Kidney (tissue), 14 donors: ENCODE data around the gene AGBL4. TPM values are rescaled to one million over a fixed set of nuclear protein-coding genes. Genes with fewer than 3 reads are reported as not detected.

ENCODE experiments used
- DNase-seq, 5 donors: peaks; one replicate each; pipeline ENCODE4 v3.0.0-alpha.2; 2013 to 2020
- FAIRE-seq: peaks from 2 replicates; lab custom pipeline; 2012; peaks lifted over from hg19 to GRCh38; lab: Jason Lieb, UNC
- H3K27ac ChIP-seq, 2 donors: one replicate each; pipeline ENCODE4 v1.7.0; 2013; ENCODE audit warnings: low read depth in 2 of 2, low read length in 2 of 2, inconsistent platforms in 1 of 2
- H3K27me3 ChIP-seq: one replicate; pipeline ENCODE4 v1.7.1; 2013; ENCODE audit warnings: low read length, inconsistent platforms; ENCODE audit not compliant: control insufficient read depth, insufficient read depth
- H3K36me3 ChIP-seq, 3 donors: one replicate each; pipeline versions ENCODE4 v1.7.0 to v1.7.1; 2013; ENCODE audit warnings: low read length in 3 of 3, control low read depth in 1 of 3, inconsistent platforms in 1 of 3; ENCODE audit not compliant: insufficient read depth in 3 of 3, control insufficient read depth in 2 of 3
- H3K4me1 ChIP-seq, 3 donors: one replicate each; pipeline versions ENCODE4 v1.7.0 to v1.7.1; 2013; ENCODE audit warnings: low read length in 3 of 3, inconsistent platforms in 1 of 3, low read depth in 1 of 3; ENCODE audit not compliant: control insufficient read depth in 2 of 3, insufficient read depth in 2 of 3
- H3K4me3 ChIP-seq, 3 donors: one replicate each; pipeline versions ENCODE4 v1.7.0 to v1.8.1; 2013; ENCODE audit warnings: low read length in 3 of 3, control low read depth in 1 of 3, inconsistent platforms in 1 of 3
- H3K9ac ChIP-seq, 3 donors: one replicate each; pipeline versions ENCODE4 v1.7.0 to v1.7.1; 2013; ENCODE audit warnings: low read length in 3 of 3, control low read depth in 1 of 3, inconsistent platforms in 1 of 3
- H3K9me3 ChIP-seq, 3 donors: one replicate each; pipeline versions ENCODE4 v1.7.0 to v1.7.1; 2013; ENCODE audit warnings: low read length in 3 of 3, control low read depth in 1 of 3, inconsistent platforms in 1 of 3; ENCODE audit not compliant: control insufficient read depth in 2 of 3, insufficient read depth in 1 of 3
- CTCF ChIP-seq: IDR thresholded peaks from 3 replicates; pipeline ENCODE4 v1.5.1; 2012; ENCODE audit warnings: mild to moderate bottlenecking, moderate library complexity, borderline replicate concordance; ENCODE audit not compliant: insufficient read depth; ENCODE audit errors: extremely low read depth
- intact Hi-C: fragments of 100-400 bp; cut with DNase I; formaldehyde crosslinking; loops from one replicate; pipeline ENCODE4 v1.11.1; 2022
- polyA plus RNA-seq: library from polyadenylated mRNA; stranded (reverse); fragments of 350-450 nt; fragmentation: Illumina TruSeq; extraction: RNeasy Lipid Tissue Mini Kit (QIAGEN cat#74804); gene quantifications from one replicate; pipeline ENCODE4 v1.2.3, GENCODE V29; 2014; ENCODE audit warnings: low read depth, low replicate concordance; ENCODE audit not compliant: insufficient read depth
- total RNA-seq: library from RNA; stranded (reverse); fragmentation: NEBNext Ultra II Directional; extraction: Animal tissue kit (Norgen Biotek cat#: 25700); gene quantifications from one replicate; pipeline ENCODE4 v1.2.1, GENCODE V29; 2021
- donor health status: control.
- donor health status: control.
- donor health status: control.
- donor health status: control.
- donor health status: control.
- donor health status: DM: yes; HTN: yes; CAD: no.
- donor health status: Normal renal cell carcinoma (clear cell type).

Gene AGBL4
- total and polyA plus RNA-seq, 2 donors from 2014 or later = 1.5 to 2.7 TPM

- Histone ChIP-seq H3K9me3 (no peaks in the 10 kb centered on the region), H3K36me3 (no peaks in the 10 kb centered on the region), H3K27me3 (no peaks in the 10 kb centered on the region), H3K4me1 (peaks cover 0 to 9% (median 0%) of the 10 kb centered on the region in 3 donors), H3K27ac (no peak overlapping the region), H3K9ac (no peak overlapping the region), H3K4me3 (no peak overlapping the region)
- TF ChIP-seq CTCF = no peak
- DNase-seq = no peak
- FAIRE-seq = no peak
- intact Hi-C loops = no loop called here
These were observed 1237.9 kb downstream of the AGBL4 start for GRCh38 chr1:48785869-48786268.

- intact Hi-C loops = no loop called here
- no peak overlapping the region for H3K27ac ChIP-seq
- no peak for FAIRE-seq
- peaks cover 0 to 9% (median 0%) of the 10 kb centered on the region in 3 donors for H3K4me1 ChIP-seq
- no peak overlapping the region for H3K9ac ChIP-seq
- H3K4me3 ChIP-seq = no peak overlapping the region
- TF ChIP-seq CTCF = no peak
- H3K27me3 ChIP-seq = no peaks in the 10 kb centered on the region
- H3K36me3 ChIP-seq = no peaks in the 10 kb centered on the region
- no peaks in the 10 kb centered on the region for H3K9me3 ChIP-seq
- no peak for DNase-seq
These were observed 1239.5 kb downstream of the AGBL4 start for GRCh38 chr1:48784301-48784700.

GRCh38 chr1:48777219-48777895, 1246.4 kb downstream of the AGBL4 start:
- no peak for TF ChIP-seq CTCF
- peak in 4 of 5 donors; percentile 31 to 71 (median 56) for DNase-seq
- Histone ChIP-seq H3K36me3 (peaks cover 0 to 6% (median 0%) of the 10 kb centered on the region in 3 donors), H3K4me1 (peaks cover 0 to 19% (median 10%) of the 10 kb centered on the region in 3 donors), H3K4me3 (peak overlapping the region; percentile 81 to 94 (median 86)), H3K9ac (peak overlapping the region in 2 of 3 donors; percentile 31 to 90), H3K27me3 (no peaks in the 10 kb centered on the region), H3K9me3 (no peaks in the 10 kb centered on the region), H3K27ac (no peak overlapping the region)
- no peak for FAIRE-seq
- intact Hi-C loops = no loop called here
